Measurements from ENCODE around the gene PIP5K1A.
"Not testable (repeated sequence)": the region's sequence is repeated elsewhere in the genome, so short reads cannot be mapped to it uniquely, and the experiment has no call there.

The PIP5K1A gene

DNA sequence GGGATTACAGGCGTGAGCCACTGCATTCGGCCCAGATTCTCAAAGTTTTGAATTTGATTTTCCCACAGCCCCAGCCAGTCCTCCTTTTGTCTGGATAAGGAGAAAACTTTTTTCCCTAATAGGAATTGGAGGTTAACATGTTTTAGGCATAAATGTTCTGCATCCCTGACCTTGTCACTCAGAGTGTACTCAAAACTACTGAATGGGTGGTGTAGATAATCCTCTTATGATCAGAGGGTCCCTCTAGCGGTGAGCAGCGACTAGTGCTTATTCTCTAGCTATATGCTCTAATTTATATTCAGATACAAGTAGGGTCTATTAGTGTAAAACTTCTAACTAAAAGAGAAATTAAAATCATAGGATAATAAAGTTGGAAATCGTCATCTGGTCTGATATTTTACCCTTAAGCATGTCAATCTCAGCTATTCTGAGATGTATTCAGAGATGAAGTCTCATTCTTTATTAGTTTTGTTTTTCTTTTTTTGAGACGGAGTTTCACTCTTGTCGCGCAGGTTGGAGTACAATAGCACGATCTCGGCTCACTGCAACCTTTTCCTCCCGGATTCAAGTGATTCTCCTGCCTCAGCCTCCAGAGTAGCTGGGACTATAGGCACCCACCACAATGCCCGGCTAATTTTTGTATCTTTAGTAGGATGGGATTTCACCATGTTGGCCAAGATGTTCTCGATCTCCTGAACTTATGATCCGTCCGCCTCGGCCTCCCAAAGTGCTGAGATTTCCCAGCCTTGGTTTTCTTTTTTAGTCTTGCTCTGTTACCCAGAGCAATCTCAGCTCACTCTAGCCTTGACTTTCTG lies 53.5 kb downstream of the PIP5K1A start:
- peak; percentile 41 to 48 for DNase-seq (ENCODE audit: low read depth in 2 of 2)

DNA sequence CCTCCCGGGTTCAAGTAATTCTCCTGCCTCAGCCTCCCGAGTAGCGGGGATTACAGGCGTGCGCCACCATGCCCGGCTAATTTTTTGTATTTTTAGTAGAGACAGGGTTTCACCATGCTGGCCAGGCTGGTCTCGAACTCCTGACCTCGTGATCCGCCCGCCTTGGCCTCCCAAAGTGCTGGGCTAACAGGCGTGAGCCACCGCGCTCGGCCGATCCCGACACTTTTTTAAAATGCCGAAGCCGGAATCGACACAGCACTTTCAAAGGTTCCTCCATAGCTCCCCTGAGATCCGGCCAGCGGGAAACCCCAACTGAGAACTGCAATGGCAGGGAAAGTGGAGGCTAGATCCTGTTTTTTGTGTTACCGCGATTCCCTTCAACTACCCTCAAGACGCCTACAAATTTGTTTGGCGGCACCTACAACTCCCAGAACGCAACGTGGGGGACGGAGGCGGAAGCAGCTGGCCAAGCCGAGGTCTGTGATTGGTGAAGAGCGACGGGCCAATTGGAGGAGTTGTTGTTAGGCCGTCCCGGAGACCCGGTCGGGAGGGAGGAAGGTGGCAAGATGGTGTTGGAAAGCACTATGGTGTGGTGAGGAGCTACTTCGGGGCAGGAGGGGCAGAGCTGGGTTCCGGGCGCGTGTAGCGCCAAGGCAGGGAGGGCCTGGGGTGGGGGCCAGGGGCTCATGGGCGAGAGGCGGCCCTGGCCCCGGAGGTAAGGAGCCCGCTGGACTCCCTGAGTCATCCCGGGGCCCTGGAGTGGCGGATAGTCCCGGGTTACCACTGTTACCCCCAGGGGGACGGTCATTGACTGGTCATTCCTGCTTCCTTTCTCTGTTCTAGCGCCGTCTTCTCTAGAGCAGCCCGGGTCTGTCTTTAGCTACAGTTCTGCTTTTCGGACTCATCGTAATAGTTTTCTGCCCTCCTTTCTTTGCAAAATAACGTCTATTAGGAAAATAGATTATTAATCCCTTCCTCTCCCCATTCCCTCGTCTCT lies 56.2 kb downstream of the PIP5K1A start, which contains the start of gene PSMD4:
TSS of gene PSMD4 (plus strand) at position 518 of the 997 bp plus-strand sequence. CDS start at position 567, 49 bp downstream.
- peak; percentile 89 to 90 for DNase-seq (ENCODE audit: low read depth in 2 of 2)

DNA sequence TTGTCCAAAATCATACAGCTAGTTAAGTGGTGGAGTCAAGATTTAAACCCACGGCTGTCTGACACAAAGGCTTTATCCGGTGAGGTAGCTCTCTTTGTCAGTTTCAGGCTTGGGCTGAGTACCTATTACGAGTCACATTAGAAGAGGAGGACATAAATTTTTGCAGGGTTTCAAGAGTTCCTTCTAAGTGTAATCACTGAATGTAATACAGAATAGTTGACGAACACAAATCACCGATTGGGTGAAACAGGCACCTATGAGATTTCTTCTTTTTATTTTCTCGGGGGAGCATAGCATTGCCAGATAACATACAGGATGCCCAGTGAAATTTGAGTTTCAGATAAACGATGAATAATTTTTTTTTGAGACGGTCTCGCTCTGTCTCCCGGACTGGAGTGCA lies 57.0 kb downstream of the PIP5K1A start:
- no peak for DNase-seq (ENCODE audit: low read depth in 2 of 2)

DNA sequence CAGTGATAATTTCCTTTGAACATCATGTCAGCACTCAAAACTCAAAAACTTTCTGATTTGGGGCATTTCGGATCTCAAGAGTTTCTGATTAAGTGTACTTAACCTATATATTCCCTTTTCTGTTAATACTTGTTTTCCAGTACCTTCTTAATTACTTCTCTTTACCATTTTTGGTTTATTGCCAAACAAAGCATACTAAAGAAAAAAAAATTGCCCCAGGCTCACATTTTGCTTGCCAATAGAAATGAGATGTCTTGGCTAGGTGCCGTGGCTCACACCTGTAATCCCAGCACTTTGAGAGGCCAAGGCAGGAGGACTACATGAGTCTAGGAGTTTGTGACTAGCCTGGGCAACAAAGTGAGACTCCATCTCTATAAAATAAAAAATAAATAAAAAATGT lies 61.0 kb downstream of the PIP5K1A start:
- no peak for DNase-seq (ENCODE audit: low read depth in 2 of 2)

DNA sequence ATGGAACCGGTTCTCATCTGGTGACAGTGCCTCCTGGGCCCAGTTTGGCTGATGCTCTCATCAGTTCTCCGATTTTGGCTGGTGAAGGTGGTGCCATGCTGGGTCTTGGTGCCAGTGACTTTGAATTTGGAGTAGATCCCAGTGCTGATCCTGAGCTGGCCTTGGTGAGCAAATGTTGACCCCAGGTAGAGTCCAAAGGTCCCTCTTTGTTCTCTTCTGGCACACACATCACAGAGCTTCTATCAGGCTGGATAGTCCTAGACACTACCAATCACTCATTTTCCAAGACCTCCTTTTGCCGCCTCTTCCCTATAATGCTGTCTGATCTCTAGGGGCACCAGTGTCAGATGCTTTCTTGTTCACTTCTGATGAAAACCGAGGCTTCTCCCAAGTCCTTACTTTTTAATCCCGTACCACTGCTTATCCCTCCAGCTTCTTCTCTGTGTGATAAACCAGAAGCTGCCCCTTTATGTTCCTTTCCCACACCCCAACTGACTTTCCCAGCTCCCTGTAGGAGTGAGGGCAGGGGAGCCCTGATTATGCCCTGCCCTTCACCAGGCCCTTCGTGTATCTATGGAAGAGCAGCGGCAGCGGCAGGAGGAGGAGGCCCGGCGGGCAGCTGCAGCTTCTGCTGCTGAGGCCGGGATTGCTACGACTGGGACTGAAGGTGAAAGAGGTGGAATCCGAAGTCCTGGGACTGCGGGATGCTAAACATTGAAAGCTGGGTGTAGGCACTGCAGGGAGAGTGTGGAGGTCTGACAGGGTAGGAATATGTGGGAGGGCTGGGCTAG lies 67.3 kb downstream of the PIP5K1A start:
- no peak for DNase-seq (ENCODE audit: low read depth in 2 of 2)

DNA sequence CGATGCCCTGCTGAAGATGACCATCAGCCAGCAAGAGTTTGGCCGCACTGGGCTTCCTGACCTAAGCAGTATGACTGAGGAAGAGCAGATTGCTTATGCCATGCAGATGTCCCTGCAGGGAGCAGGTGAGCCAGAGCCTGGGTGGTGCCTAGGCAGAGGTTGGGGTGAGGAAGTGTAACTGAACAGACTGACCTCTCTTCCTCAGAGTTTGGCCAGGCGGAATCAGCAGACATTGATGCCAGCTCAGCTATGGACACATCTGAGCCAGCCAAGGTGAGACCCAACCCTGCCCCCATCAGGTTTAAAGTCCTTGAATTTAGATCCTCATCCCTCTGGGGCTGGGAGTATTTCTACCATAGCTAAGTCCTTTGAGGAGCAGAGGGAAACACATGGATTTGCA lies 68.0 kb downstream of the PIP5K1A start:
- no peak for DNase-seq (ENCODE audit: low read depth in 2 of 2)

DNA sequence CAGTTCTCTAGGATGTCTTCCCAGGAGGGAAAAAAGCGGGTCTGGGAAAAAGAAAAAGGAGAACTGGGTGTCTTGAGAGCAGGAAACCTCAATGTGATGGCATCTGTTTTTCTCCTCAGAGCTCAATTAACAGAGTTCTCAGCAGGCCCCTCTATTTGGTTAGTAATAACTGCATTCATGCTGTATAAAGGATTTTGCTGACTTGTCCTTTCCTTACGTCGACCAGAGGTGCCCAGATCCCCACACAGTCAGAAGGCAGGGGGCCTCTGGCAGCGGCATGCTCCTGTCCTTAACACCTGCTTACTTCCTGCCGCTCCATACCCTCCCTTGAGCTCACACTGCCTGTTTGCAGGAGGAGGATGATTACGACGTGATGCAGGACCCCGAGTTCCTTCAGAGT lies 68.5 kb downstream of the PIP5K1A start:
- no peak for DNase-seq (ENCODE audit: low read depth in 2 of 2)

DNA sequence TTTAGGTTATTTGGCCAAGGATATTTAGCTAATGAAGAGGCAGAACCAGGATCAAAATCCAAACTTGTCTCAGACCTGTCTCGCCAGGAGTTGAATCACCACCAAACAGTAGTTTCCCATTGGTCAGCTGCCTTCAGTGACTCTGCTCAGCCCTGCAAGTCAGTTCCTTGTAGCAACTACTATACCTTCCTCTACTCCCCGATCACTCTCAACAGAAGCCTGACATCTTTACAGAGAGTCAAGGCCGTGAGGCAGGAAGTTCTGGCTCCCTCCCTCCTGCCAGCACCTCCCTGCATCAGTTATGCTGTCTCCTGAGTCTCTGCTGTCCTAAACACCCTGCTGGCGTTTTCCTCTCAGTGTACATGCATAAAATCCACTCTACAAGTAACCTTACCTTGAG lies 69.4 kb downstream of the PIP5K1A start:
- DNase-seq (ENCODE audit: low read depth in 2 of 2): no peak

DNA sequence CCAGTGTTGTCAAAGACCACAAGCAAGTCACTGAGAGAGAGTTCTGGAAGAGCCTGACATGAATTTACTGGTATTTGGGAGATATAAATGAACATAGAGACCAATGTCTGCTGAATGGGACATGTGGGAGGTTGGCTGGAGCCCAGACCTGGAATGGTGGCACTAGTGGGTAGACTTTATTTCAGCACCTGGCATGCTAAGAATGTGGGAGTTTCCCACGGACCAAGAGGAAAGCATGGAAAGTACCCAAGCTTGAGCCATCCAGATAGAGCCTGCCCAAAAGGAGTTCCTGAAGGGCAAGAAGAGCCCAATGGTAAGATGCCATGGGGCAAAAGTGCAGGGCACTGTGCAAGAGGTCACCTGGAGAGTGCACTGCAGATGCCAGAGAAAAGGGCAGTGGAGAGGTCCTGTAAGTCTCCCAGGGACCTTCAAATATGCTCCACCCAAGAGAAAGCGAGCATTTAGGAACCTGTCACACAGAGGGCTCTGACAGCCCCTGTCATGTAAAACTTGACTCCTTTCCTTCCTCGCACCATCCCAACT lies 75.6 kb downstream of the PIP5K1A start:
- DNase-seq (ENCODE audit: low read depth in 2 of 2): no peak

DNA sequence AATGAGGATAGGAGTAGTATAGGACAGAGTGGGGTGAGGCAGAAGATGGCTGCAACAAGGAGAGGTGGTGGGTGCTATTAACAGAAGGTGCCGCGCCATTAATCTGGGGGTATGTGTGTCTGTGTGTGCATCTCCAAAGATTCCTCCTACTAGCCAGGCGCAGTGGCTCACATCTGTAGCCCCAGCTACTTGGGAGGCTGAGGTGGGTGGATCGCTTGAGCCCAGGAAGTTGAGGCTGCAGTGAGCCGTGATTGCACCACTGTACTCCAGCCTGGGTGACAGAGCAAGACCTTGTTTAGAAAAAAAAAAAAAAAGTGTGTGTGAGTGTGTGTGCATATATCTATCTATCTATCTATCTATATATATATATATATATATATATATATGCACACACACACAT lies 77.0 kb downstream of the PIP5K1A start:
- not testable (repeated sequence) for DNase-seq (ENCODE audit: low read depth in 2 of 2)

DNA sequence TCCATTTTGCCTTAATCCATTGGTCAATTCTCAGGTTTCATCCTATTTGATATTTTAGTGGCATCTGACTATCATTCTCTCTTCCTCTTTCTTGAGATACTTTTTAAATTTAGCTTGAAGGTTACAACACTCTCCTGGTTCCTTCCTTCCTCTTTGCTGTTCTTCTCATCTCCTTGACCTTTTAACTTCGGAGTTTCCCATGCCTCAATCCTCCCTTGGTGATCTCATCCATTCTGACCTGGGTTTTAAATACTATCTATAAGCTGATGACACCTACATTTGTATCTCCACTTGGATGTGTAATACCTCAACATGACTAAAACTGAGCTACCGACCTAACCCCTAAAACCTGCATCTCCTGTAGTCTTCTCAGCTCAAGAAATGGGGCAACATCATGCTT lies 78.9 kb downstream of the PIP5K1A start:
- DNase-seq (ENCODE audit: low read depth in 2 of 2): no peak

DNA sequence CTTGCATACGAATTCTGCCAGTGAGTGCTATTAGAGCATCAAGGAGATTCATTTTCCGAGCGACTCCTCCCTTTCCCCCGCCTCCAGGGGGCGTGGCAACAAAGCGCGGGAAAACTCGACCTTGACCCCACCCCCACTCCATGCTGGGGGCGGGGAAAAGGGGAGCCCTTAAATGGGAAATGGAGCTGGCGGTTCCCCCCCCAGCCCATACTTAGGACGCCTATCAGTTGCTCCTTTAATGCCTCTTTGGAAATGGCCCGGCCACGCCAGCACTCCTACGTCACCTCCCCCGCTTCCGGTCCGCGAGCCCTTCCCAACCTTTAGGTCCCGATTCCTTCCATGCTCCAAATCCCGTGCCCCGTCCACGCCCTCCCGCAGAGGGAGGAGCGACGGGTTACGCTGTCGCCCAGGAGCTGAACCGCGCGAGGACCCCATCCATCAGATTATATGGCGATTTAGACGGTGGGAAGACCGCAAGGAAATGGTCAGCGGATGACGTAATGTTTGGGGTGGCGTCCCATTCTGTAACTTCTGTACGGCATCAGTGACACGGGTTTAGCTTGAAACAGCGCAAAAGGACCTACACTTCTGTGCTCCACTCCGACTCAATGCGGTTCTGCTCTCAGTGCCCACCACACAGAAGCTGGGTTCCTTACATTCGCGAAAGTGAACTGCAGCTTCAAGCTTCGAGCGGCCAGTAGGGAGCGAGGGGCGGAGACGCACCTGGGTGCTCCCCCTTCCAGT lies 83.0 kb downstream of the PIP5K1A start:
- peak; percentile 88 to 92 for DNase-seq (ENCODE audit: low read depth in 2 of 2)

DNA sequence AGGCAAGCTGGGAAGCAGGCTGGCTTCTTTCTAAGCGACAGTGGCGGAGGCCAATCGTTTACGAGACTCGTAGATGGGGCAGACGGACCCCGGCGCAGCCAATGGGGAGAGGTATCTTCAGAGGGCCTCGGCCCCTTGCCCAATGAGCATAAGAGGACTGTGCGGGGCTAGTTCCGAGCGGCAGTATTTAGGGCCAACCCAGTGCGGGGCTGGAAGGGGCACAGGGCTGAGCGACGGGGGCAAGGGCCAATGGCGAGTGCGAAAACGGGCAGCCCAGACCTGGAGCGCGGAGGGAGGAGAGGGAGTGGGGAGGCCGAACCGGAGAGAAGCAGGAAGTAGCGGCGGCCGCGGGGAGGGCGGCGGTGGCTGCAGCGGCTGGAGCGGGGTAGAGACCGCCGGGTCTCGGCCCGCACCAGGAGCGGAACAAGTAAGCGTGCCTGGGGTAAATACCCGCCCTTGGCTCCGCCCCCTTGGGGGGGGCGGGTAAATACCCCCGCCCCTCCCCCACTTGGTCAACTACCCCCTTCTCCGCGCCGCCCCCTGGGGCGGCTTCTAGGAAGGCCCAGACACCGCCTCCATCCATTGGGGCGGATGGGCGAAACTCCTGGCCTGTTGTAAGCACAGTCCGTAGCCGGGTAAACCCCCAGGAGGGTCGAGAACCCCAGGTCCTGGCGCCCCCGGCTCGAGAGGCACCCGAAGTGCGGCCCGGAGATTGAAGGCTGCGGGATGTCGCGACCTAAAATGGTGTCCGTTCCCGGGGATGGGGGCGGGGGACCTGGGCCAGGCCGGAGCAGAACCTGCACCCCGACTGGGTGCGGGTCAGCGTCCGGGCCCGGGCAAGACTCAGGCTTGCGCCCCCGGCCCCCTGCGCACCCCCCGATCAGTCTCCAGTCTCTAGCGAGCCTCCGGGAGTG lies 83.9 kb downstream of the PIP5K1A start, which contains the start of gene ZNF687:
TSS of gene ZNF687 (plus strand) at position 331 of the 914 bp plus-strand sequence. CDS start 3,993 bp downstream, outside the sequence.
- DNase-seq (ENCODE audit: low read depth in 2 of 2): peak; percentile 95 to 98

DNA sequence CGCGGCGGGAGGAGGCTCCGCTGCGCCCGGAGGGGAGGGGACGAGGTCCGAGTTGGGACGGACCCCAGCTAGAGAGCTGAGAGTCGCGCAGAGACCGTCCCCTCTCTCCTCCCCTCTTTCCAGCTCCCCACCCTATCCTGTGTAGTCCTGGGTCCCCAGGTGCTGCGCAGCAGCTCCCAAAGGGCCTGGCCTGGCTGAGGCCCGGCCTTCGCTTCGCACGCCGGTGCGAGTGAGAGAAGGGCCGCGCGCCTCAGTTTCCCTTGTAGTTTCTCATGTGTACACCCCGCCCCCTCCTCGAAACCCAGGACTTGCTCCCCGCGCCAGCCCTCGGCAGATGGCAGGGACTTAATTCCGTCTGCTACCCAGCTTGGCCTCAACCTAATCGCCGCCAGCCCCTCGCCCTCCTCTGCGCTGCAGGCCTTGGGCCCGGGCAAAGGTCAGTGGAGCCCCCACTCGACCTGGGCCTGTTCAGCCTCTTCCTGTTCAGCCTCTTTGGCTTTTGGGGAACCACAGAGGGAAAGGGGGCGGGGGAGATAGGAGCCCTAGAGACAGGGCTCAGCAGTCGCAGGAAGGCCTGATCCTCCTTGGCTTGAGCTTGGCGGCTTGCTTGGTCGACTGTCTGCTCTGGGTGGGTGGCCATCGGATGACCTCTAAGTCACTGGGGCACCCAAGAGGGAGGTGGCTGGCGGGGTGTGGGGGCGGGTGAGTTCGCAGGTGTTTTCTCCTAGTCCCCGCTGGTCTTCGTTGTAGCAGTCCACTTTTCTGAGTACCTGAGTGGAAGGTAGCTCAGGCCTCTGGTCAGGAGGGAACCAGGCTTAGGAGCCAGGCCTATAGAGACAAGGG lies 84.8 kb downstream of the PIP5K1A start:
- DNase-seq (ENCODE audit: low read depth in 2 of 2): no peak

DNA sequence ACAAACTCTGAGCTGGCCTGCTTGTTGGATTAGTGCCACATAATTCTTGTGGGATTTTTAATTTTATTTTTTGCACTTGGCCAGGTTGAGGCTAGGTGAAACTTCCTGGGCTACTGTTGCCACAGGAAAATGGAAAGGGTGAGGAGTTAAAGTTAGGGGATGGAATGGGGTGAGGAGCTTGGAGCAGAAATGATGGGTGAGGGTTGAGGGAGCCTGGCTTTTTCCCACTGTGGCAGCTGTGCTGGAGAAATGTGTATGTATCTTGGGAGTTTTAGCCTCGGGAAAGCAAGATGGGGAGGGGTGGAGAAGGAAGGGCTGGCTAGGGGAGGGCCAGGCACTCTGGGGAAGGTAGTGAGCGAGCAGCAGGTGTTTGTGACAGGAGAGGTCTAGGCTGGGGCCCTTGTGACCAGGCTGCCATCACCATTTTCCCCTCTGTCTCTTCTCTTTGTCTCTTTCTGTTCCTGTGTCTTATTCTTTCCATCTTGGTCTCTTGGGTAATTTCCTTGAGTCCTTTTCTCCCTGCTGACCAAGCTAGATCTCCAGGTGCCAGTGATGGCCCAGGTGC lies 85.7 kb downstream of the PIP5K1A start:
- no peak for DNase-seq (ENCODE audit: low read depth in 2 of 2)

DNA sequence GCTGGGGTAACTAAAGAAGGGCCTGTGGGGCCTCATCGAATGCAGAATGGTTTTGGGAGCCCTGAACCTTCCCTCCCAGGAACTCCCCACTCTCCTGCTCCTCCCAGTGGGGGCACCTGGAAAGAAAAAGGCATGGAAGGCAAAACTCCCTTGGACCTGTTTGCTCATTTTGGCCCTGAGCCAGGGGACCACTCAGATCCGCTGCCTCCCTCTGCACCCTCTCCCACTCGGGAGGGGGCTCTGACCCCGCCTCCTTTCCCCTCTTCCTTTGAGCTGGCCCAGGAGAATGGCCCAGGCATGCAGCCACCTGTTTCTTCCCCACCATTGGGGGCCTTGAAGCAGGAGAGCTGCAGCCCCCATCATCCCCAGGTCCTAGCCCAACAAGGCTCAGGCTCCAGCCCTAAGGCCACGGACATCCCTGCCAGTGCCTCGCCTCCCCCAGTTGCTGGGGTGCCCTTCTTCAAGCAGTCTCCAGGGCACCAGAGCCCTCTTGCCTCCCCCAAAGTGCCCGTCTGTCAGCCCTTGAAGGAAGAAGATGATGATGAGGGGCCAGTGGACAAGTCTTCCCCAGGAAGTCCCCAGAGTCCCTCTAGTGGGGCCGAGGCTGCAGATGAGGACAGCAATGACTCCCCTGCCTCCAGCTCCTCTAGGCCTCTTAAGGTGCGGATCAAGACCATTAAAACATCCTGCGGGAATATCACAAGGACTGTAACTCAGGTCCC lies 88.4 kb downstream of the PIP5K1A start:
- no peak for DNase-seq (ENCODE audit: low read depth in 2 of 2)

DNA sequence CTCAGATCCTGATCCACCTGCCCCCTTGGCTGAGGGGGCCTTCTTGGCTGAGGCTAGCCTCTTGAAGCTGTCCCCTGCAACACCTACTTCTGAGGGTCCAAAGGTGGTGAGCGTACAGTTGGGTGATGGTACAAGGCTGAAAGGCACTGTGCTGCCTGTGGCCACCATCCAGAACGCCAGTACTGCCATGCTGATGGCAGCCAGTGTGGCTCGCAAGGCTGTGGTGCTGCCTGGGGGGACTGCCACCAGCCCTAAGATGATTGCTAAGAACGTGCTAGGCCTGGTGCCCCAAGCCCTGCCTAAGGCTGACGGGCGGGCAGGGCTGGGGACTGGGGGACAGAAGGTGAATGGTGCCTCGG lies 89.0 kb downstream of the PIP5K1A start:
- DNase-seq (ENCODE audit: low read depth in 2 of 2): no peak
